HCT116 (cell line): Measurements from ENCODE around the gene CHD2. TPM values are rescaled to one million over a fixed set of nuclear protein-coding genes. Genes with fewer than 3 reads are reported as not detected.

Experiments
- ATAC-seq: fragments of 200-7000 bp; cut with Tn5 transposase; 2 replicates; pipeline ENCODE4 v1.9.1; 2020; ENCODE audit warnings: mild to moderate bottlenecking, moderate library complexity
- BruUV-seq: library from RNA; stranded (reverse); fragments of 400-500 nt; replicated peaks from 2 replicates; lab custom pipeline; 2021; lab: Mats Ljungman, UMichigan
- CTCF ChIA-PET: fragments of 300-600 bp; sonication (Branson Sonifier 250); formaldehyde crosslinking; loops from one replicate; lab custom pipeline; 2021; ENCODE audit warnings: antibody characterized with exemption; lab: Charles Lee
- POLR2A ChIA-PET: fragments of 300-600, 350-600 bp; sonication (Branson Sonifier 250); formaldehyde crosslinking; loops from one replicate; lab custom pipeline; 2021; ENCODE audit warnings: antibody characterized with exemption; lab: Charles Lee
- RAD21 ChIA-PET, 2 experiments: fragments of 300-600 bp; sonication (Branson Sonifier 250); formaldehyde crosslinking; loops; one replicate each; lab custom pipeline; 2023; ENCODE audit warnings: low total read pairs in 2 of 2; ENCODE audit not compliant: uncharacterized antibody in 2 of 2, unreplicated experiment in 2 of 2, low non-redundant PET in 1 of 2; lab: Charles Lee
- DNase-seq: peaks from one replicate; pipeline ENCODE4 v3.0.0-alpha.2; 2010; ENCODE audit warnings: low read depth, low spot score
- H2AFZ ChIP-seq: fragments of 200-600 bp; shearing (Covaris generic), sonication (generic); 2 replicates; pipeline ENCODE4 v1.6.1; 2017; ENCODE audit warnings: low read depth, mixed run types, mixed read lengths, antibody characterized with exemption, low read length; ENCODE audit not compliant: poor library complexity, severe bottlenecking
- H3K27ac ChIP-seq: 2 replicates; pipeline ENCODE4 v1.5.1; 2012; ENCODE audit warnings: low read depth, low read length
- H3K27me3 ChIP-seq: fragments of 200-600 bp; sonication (generic); 2 replicates; pipeline ENCODE4 v1.6.1; 2016; ENCODE audit warnings: mixed run types, low read length, mixed read lengths; ENCODE audit not compliant: insufficient read depth
- H3K36me3 ChIP-seq, 2 experiments: fragments of 200-500 bp in 1 of 2; fragments of 200-600 bp in 1 of 2; sonication (Bioruptor generic) in 1 of 2; sonication (generic) in 1 of 2; 2 replicates each; pipeline versions ENCODE4 v1.5.1 to v1.6.1; 2014 to 2016; ENCODE audit warnings: low read length in 2 of 2, inconsistent platforms in 1 of 2, mixed read lengths in 1 of 2, mixed run types in 1 of 2; ENCODE audit not compliant: insufficient read depth in 2 of 2, control insufficient read depth in 1 of 2
- H3K4me1 ChIP-seq, 2 experiments: fragments of 200-600 bp in 1 of 2; sonication (generic) in 1 of 2; 2 replicates each; pipeline versions ENCODE4 v1.5.1 to v1.6.1; 2012 to 2017; ENCODE audit warnings: low read length in 2 of 2, inconsistent platforms in 1 of 2, mild to moderate bottlenecking in 1 of 2, mixed read lengths in 1 of 2, mixed run types in 1 of 2, moderate library complexity in 1 of 2; ENCODE audit not compliant: insufficient read depth in 2 of 2, control insufficient read depth in 1 of 2
- H3K4me2 ChIP-seq: fragments of 200-600 bp; sonication (generic); 2 replicates; pipeline ENCODE4 v1.6.1; 2017; ENCODE audit warnings: mixed run types, low read length, mixed read lengths
- H3K4me3 ChIP-seq, 2 experiments: fragments of 200-600 bp in 1 of 2; sonication (generic) in 1 of 2; replicated peaks in 1 of 2; 2 replicates each; pipeline ENCODE4 v1.5.1; 2011 to 2016; ENCODE audit warnings: low read length in 2 of 2, control low read depth in 1 of 2, low read depth in 1 of 2, mild to moderate bottlenecking in 1 of 2, mixed read lengths in 1 of 2, mixed run types in 1 of 2
- H3K79me2 ChIP-seq: fragments of 200-600 bp; sonication (generic); 2 replicates; pipeline ENCODE4 v1.6.1; 2017; ENCODE audit warnings: mild to moderate bottlenecking, mixed run types, low read length, moderate library complexity, mixed read lengths; ENCODE audit not compliant: insufficient read depth
- H3K9ac ChIP-seq: fragments of 200-600 bp; sonication (generic); 2 replicates; pipeline ENCODE4 v1.6.1; 2016; ENCODE audit warnings: low read length, mixed read lengths
- H3K9me2 ChIP-seq: fragments of 200-600 bp; sonication (generic), shearing (Covaris generic); 2 replicates; pipeline ENCODE4 v1.6.1; 2017; ENCODE audit warnings: mixed run types, mild to moderate bottlenecking, moderate library complexity; ENCODE audit not compliant: insufficient read depth
- H3K9me3 ChIP-seq, 2 experiments: fragments of 200-500 bp in 1 of 2; fragments of 200-600 bp in 1 of 2; sonication (Bioruptor generic) in 1 of 2; sonication (generic) in 1 of 2; 2 replicates each; pipeline ENCODE4 v1.6.1; 2014 to 2017; ENCODE audit warnings: low read length in 2 of 2, mixed read lengths in 2 of 2, inconsistent platforms in 1 of 2, low read depth in 1 of 2, mild to moderate bottlenecking in 1 of 2, mixed run types in 1 of 2, moderate library complexity in 1 of 2; ENCODE audit not compliant: control insufficient read depth in 1 of 2, insufficient read depth in 1 of 2
- H4K20me1 ChIP-seq: fragments of 200-600 bp; sonication (generic), shearing (Covaris generic); 2 replicates; pipeline ENCODE4 v1.6.1; 2017; ENCODE audit warnings: mixed run types, mild to moderate bottlenecking, moderate library complexity; ENCODE audit not compliant: insufficient read depth
- CTCF ChIP-seq, 3 experiments: fragments of 200-600 bp in 1 of 3; sonication (generic) in 1 of 3; IDR thresholded peaks in 2 of 3; conservative IDR thresholded peaks in 1 of 3; 2 replicates each; pipeline ENCODE4 v1.5.1; 2012 to 2017; ENCODE audit warnings: low read depth in 2 of 3, low read length in 2 of 3, antibody characterized with exemption in 1 of 3, borderline replicate concordance in 1 of 3, control low read depth in 1 of 3, mild to moderate bottlenecking in 1 of 3, mixed read lengths in 1 of 3, mixed run types in 1 of 3, moderate library complexity in 1 of 3; ENCODE audit not compliant: insufficient read depth in 1 of 3
- FOSL1 ChIP-seq: IDR thresholded peaks from 2 replicates; pipeline ENCODE4 v1.6.1; 2012; ENCODE audit warnings: low read depth
- MAX ChIP-seq: IDR thresholded peaks from 2 replicates; pipeline ENCODE4 v1.6.1; 2012
- REST ChIP-seq: IDR thresholded peaks from 2 replicates; pipeline ENCODE4 v1.6.1; 2012; ENCODE audit warnings: low read depth
- TCF7L2 ChIP-seq: IDR thresholded peaks from 2 replicates; pipeline ENCODE4 v1.7.0; 2011; ENCODE audit warnings: borderline replicate concordance, inconsistent platforms; ENCODE audit not compliant: insufficient read depth, insufficient read length; ENCODE audit errors: extremely low read depth
- intact Hi-C: fragments of 100-400 bp; cut with micrococcal nuclease; formaldehyde crosslinking; loops from 2 replicates; pipeline ENCODE4 v1.10.0; 2022
- total RNA-seq: library from RNA; stranded (reverse); gene quantifications from one replicate; pipeline ENCODE4 v1.2.1, GENCODE V29; 2021; ENCODE audit not compliant: unreplicated experiment

The CHD2 gene
- total RNA-seq, 1 experiment from 2014 or later = 116 TPM

- Histone ChIP-seq H3K9ac (no peak overlapping the region), H3K9me2 (no peaks in the 10 kb centered on the region), H3K4me1 (no peaks in the 10 kb centered on the region), H3K9me3 (no peaks in the 10 kb centered on the region), H3K27ac (no peak overlapping the region), H3K36me3 (peaks cover 77% of the 10 kb centered on the region in 2 experiments), H4K20me1 (0 out of 2 replicates have a peak, but pooled peaks cover 8% of the 10 kb centered on the region), H2AFZ (no peak overlapping the region), H3K4me2 (no peak overlapping the region), H3K79me2 (peaks cover 91% of the 10 kb centered on the region), H3K27me3 (no peaks in the 10 kb centered on the region), H3K4me3 (no peak overlapping the region)
- BruUV-seq = no TSS peak
- ATAC-seq (no peak), DNase-seq (no peak)
- ChIA-PET RAD21 (no interaction called here), CTCF (no interaction called here), POLR2A (no interaction called here)
- TF ChIP-seq FOSL1 (no peak), CTCF (IDR thresholded peaks at IDR 0.05 in 2 of 3, conservative IDR thresholded peaks at IDR 0.05 in 1 of 3; ENCODE audit: borderline replicate concordance in 1 of 3, insufficient read depth in 1 of 3, low read depth in 2 of 3, low read length in 2 of 3) (peak in 2 of 3 experiments; percentile 30 to 46; a peak in 4 of 6 replicates), TCF7L2 (no peak), MAX (no peak), REST (no peak)
- intact Hi-C loops = no loop called here
Observed at GRCh38 chr15:92938387-92938786, 38.3 kb downstream of the CHD2 start.
